HEK293 (cell line): ENCODE data around the gene HIC1.

Experiments used
- MEIS1 ChIP-seq: sonication (generic); formaldehyde crosslinking; IDR thresholded peaks from 2 replicates; pipeline ENCODE4 v1.8.1; 2022; ENCODE audit warnings: missing genetic modification reagents, mild to moderate bottlenecking, borderline replicate concordance
- TCF7L2 ChIP-seq: IDR thresholded peaks from 2 replicates; pipeline ENCODE4 v1.6.1; 2011; ENCODE audit warnings: low read depth, mild to moderate bottlenecking, inconsistent platforms, low read length, moderate library complexity, borderline replicate concordance
- WT1 ChIP-seq: fragments of 450-650 bp; formaldehyde crosslinking; IDR thresholded peaks from 2 replicates; pipeline ENCODE4 v1.5.1; 2016; ENCODE audit warnings: missing biosample characterization, missing genetic modification characterization
- ZBTB20 ChIP-seq: fragments of 450-650 bp; formaldehyde crosslinking; IDR thresholded peaks from 2 replicates; pipeline ENCODE4 v1.5.1; 2016; ENCODE audit warnings: missing biosample characterization, missing genetic modification characterization
- ZFP69B ChIP-seq: fragments of 450-650 bp; formaldehyde crosslinking; IDR thresholded peaks from 2 replicates; pipeline ENCODE4 v1.5.1; 2016; ENCODE audit warnings: missing biosample characterization, missing genetic modification characterization
- ZNF701 ChIP-seq: fragments of 450-650 bp; formaldehyde crosslinking; IDR thresholded peaks from 2 replicates; pipeline ENCODE4 v1.5.1; 2016; ENCODE audit warnings: missing biosample characterization, missing genetic modification characterization
- TF ChIP-seq, protein P1 (sequence below): fragments of 450-650 bp; formaldehyde crosslinking; IDR thresholded peaks from 2 replicates; pipeline ENCODE4 v1.5.1; 2016; ENCODE audit warnings: missing biosample characterization, missing genetic modification characterization
- TF ChIP-seq, protein P2 (sequence below): fragments of 450-650 bp; formaldehyde crosslinking; IDR thresholded peaks from 2 replicates; pipeline ENCODE4 v1.5.1; 2016; ENCODE audit warnings: missing biosample characterization, missing genetic modification characterization

DNA sequence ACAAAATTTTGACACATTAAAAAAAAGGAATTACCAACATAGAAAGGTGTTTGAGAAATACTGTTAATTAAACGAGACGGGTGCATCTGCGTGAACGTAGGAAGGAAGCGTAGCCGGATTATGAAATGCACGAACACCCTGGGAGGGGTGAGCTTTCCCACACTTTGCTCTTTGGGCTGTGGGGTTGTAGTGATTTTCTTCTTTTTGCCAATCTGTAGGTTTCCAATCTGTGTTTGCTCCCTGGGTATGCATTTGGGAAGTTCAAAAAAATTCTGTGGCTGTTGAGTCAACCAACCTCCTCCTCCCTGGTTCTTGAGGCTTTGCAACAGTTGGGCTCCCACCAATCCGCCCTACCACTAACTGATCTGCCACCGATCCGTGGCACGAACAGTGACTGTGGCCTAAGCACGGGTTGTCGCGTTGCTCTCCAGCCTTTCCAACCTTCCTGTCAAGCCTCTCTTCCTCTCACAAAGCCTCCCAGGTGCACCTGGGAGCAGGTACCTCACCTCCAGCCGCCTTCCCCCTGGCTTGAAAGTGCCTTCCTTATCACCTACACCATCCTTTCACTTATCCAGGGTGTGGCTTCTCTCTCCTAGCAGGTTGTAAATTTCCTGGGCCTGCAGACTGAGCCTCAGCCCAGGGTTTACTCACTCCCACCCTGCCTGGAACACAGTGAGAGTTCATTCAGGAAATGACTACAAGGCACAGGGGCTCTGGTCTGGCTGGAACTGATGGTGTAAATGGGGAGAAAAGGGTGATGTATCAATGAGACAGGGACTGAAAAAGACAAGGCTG lies 46.4 kb upstream of the HIC1 start:
- TF ChIP-seq ZFP69B (tag by site-specific recombination) (no peak), TCF7L2 (no peak), ZBTB20 (tag by site-specific recombination) (no peak), ZNF701 (tag by site-specific recombination) (no peak), WT1 (no peak), MEIS1 (no peak)
- TF ChIP-seq, protein P1, sequence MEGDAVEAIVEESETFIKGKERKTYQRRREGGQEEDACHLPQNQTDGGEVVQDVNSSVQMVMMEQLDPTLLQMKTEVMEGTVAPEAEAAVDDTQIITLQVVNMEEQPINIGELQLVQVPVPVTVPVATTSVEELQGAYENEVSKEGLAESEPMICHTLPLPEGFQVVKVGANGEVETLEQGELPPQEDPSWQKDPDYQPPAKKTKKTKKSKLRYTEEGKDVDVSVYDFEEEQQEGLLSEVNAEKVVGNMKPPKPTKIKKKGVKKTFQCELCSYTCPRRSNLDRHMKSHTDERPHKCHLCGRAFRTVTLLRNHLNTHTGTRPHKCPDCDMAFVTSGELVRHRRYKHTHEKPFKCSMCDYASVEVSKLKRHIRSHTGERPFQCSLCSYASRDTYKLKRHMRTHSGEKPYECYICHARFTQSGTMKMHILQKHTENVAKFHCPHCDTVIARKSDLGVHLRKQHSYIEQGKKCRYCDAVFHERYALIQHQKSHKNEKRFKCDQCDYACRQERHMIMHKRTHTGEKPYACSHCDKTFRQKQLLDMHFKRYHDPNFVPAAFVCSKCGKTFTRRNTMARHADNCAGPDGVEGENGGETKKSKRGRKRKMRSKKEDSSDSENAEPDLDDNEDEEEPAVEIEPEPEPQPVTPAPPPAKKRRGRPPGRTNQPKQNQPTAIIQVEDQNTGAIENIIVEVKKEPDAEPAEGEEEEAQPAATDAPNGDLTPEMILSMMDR = no peak
- TF ChIP-seq, protein P2, sequence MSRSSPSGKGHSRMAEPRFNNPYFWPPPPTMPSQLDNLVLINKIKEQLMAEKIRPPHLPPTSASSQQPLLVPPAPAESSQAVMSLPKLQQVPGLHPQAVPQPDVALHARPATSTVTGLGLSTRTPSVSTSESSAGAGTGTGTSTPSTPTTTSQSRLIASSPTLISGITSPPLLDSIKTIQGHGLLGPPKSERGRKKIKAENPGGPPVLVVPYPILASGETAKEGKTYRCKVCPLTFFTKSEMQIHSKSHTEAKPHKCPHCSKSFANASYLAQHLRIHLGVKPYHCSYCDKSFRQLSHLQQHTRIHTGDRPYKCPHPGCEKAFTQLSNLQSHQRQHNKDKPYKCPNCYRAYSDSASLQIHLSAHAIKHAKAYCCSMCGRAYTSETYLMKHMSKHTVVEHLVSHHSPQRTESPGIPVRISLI (tag by site-specific recombination) = no peak
